GM18951 (cell line): ENCODE data around the gene MTUS2.

ENCODE experiments used
- POLR2A ChIP-seq: IDR thresholded peaks from 4 replicates; pipeline ENCODE4 v1.6.1; 2011; ENCODE audit warnings: mild to moderate bottlenecking; ENCODE audit not compliant: insufficient read length, insufficient read depth; ENCODE audit errors: extremely low read depth
- in situ Hi-C: fragments of 300-500 bp; cut with MboI; formaldehyde crosslinking; loops from one replicate; pipeline ENCODE4 v1.12.0; 2022; ENCODE audit warnings: low sequenced_read_pairs, mixed read lengths, inconsistent platforms; ENCODE audit not compliant: unreplicated experiment

Gene MTUS2

GRCh38 chr13:29103065-29103800 is 283.1 kb downstream of the MTUS2 start:
- TF ChIP-seq POLR2A: no peak
- in situ Hi-C loops: no loop called here

DNA sequence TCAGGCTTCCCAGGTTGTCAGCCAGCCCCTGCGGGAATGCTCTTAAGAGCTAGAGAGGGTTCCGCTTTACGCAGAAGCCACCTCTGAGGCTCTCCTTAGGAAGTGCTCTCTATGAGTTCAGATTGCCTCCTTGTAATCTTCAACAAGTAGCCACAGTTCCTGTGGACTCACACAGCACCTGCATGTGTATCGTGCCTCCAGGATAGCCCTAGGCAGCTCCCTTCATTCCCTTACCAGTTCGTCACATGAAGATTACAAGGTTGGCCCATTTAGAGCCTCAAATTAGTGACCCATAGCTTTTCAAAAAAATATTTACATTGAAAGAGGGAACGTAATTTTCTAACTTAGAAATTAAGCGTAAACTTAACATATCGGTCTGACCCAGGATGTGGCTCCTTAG is 284.3 kb downstream of the MTUS2 start:
- no peak for TF ChIP-seq POLR2A
- in situ Hi-C loops: no loop called here

GRCh38 chr13:29105779-29106178 is 285.6 kb downstream of the MTUS2 start:
- in situ Hi-C loops: no loop called here
- TF ChIP-seq POLR2A: no peak

- in situ Hi-C loops: no loop called here
- no peak for TF ChIP-seq POLR2A
Observed at GRCh38 chr13:29106651-29107050, 286.5 kb downstream of the MTUS2 start.

DNA sequence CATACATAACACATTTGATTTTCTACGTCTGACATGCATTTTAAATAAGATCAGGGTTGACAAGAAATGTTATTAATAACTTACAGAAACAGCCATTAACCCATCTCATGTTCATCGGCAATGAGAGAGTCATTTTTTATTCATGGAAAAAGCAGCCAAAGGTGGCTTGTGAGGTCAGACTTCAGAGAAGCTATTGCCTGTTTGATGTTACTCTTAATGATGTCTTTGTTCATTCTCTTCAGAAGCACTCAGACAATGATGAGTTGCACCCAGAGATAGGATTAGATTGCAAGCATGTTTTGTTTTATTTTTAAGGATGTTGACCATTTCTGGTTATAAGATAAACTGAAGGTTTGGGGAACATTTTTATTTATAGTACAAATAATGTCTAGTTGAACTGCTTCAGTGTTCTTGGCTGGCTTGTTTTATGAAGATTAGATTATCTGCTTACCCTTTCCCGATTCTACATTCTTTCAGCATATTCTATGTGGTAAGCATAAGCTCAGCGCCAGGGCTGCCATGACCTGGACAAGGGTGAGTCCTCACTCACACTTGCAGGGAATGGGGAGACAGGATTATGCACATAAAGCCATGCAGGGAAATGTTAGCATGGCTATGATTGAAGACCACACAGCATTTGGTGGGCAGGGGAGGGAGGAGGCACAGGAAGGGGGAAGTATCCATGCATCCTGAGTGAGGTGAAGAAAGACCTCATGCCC is 288.1 kb downstream of the MTUS2 start:
- in situ Hi-C loops: no loop called here
- TF ChIP-seq POLR2A: no peak

DNA sequence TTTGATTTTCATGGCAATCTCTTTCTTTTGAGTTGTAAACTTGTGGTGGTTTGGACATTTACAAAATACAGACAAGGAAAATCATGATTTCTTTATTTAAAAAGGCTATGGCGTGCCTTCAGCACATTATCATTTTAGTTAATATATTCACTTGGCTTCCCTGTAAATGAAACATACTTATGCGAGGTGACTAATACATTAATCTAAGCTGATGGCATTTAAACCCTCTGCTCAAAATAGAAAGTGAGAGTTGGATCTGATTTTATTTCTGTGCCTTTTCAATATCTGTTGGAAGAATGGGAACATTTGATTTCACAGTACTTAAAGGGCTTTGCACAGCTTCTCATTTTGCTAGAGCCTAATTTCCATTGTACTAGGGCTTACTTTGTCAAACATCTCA is 289.8 kb downstream of the MTUS2 start:
- in situ Hi-C loops: no loop called here
- no peak for TF ChIP-seq POLR2A

DNA sequence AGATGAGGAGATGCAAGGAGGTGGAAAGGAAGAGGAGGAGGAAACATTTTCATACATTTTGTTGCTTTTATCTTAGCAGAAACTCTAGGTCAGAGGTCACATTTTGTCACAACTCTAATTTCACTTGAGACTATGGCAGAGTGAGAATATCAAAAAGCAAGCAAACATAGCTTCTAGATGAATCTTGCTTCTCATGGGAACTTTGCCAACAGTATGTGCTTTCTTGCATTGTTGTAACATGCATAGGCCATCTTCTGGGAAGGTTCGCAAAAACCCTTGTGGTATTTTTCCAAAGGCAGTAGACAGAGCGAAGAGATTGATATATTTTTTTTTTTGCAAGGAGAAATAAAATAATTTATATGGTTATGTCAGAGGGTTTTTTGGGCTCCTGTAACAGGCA is 291.3 kb downstream of the MTUS2 start:
- TF ChIP-seq POLR2A: no peak
- in situ Hi-C loops: no loop called here

DNA sequence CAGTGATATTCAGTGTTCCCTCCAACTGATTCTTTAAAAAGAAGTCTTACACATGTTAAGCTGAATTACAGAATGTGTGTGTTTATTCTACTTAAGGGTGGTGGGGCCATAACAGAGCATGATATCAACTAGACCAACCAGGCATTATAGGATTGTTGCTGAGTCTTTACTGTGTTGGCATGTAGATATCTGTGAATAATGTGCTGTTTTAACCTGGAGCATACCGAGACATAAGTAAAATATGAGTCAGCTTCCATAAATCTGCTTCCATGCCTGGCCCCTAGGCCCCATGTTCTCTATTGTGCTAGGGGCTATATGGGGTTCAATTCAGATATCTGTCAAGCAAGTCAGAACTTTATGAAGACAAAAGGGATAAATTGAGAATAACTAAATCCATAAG is 295.7 kb downstream of the MTUS2 start:
- in situ Hi-C loops: no loop called here
- no peak for TF ChIP-seq POLR2A

- in situ Hi-C loops: no loop called here
- no peak for TF ChIP-seq POLR2A
Observed at GRCh38 chr13:29117663-29118062, 297.5 kb downstream of the MTUS2 start.

- in situ Hi-C loops: no loop called here
- TF ChIP-seq POLR2A: no peak
Observed at GRCh38 chr13:29118471-29118870, 298.3 kb downstream of the MTUS2 start.

DNA sequence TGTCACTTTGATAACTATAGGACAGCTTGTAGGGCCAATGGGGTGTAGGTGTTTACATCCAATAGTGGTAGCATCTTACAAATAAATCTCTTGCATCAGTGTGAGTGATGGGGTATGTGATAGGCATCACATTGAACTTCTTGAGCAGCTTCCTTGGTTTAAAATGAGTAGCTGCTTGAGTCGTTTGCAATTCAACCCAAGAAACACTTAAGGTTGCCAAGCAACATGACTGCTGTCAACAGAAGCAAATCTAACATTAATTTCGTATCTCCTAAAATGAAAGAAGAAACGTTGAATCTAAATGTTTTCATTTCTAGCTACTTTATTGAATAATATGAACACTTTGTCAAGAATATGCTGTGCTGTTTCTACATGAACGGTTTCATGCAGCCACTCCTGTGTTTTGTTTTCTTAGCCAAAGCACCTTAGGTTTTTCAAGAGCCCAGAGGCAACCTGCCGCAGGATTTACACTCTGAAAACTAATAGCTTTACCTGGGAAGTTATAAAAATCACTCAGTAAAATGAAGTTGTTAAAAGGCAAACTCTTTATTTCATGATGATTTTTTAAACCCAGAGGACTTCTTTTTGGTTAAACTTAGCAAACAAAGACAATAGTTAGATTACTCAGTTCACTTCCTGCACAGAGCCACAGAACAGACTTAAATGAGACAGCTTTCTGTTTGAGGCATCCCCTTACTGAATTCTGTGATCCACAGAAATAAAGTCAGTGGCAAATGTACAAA is 305.2 kb downstream of the MTUS2 start:
- no peak for TF ChIP-seq POLR2A
- in situ Hi-C loops: no loop called here

GRCh38 chr13:29125934-29126424 is 305.8 kb downstream of the MTUS2 start:
- no peak for TF ChIP-seq POLR2A
- in situ Hi-C loops: no loop called here

- in situ Hi-C loops: no loop called here
- TF ChIP-seq POLR2A: no peak
Observed at GRCh38 chr13:29129616-29130015, 309.5 kb downstream of the MTUS2 start.
